ENCODE measurements around the gene TP53I13. TPM values are rescaled to one million over a fixed set of nuclear protein-coding genes. Genes with fewer than 3 reads are reported as not detected.

The TP53I13 gene
- total RNA-seq, 4 donors from 2014 or later: 31.6 to 45.9 (median 40.3) TPM

GRCh38 chr17:29559640-29560039 lies 8.9 kb upstream of the TP53I13 start:
- Histone ChIP-seq H3K27ac (no peak overlapping the region), H3K36me3 (peaks cover 7% of the 10 kb centered on the region), H3K9me3 (no peaks in the 10 kb centered on the region), H3K4me1 (peaks cover 5% of the 10 kb centered on the region), H3K4me3 (no peak overlapping the region), H3K27me3 (no peaks in the 10 kb centered on the region)
- peak in 1 of 2 donors; percentile 44 for DNase-seq (ENCODE audit: low spot score in 2 of 2)
- WGBS: 84% methylated on average over 2 of the region's 2 CpGs
- TF ChIP-seq POLR2AphosphoS5 (IDR thresholded peaks at IDR 0.05) (no peak), POLR2A (IDR thresholded peaks at IDR 0.05) (no peak), EP300 (IDR thresholded peaks at IDR 0.05) (no peak), CTCF (IDR thresholded peaks at IDR 0.05) (no peak)

- Histone ChIP-seq H3K4me1 (peaks cover 10% of the 10 kb centered on the region), H3K27me3 (no peaks in the 10 kb centered on the region), H3K4me3 (no peak overlapping the region), H3K36me3 (peaks cover 7% of the 10 kb centered on the region), H3K9me3 (no peaks in the 10 kb centered on the region), H3K27ac (no peak overlapping the region)
- 82% methylated on average over 6 of the region's 6 CpGs for WGBS
- peak in 1 of 2 donors; percentile 17 for DNase-seq (ENCODE audit: low spot score in 2 of 2)
- TF ChIP-seq POLR2A (IDR thresholded peaks at IDR 0.05): no peak
- no peak for TF ChIP-seq POLR2AphosphoS5 (IDR thresholded peaks at IDR 0.05)
- TF ChIP-seq CTCF (IDR thresholded peaks at IDR 0.05): no peak
- no peak for TF ChIP-seq EP300 (IDR thresholded peaks at IDR 0.05)
These were observed 8.2 kb upstream of the TP53I13 start for GRCh38 chr17:29560316-29560715.

GRCh38 chr17:29561554-29562517 lies 6.7 kb upstream of the TP53I13 start:
- peaks cover 24% of the 10 kb centered on the region for H3K4me1 ChIP-seq
- 91% methylated on average over 17 of the region's 17 CpGs for WGBS
- DNase-seq (ENCODE audit: low spot score in 2 of 2): peak; percentile 26 to 65

GRCh38 chr17:29562615-29563014 lies 5.9 kb upstream of the TP53I13 start:
- peak; percentile 53 to 66 for DNase-seq (ENCODE audit: low spot score in 2 of 2)
- H3K27me3 ChIP-seq: no peaks in the 10 kb centered on the region
- peaks cover 32% of the 10 kb centered on the region for H3K4me1 ChIP-seq
- peaks cover 7% of the 10 kb centered on the region for H3K36me3 ChIP-seq
- 87% methylated on average over 18 of the region's 18 CpGs for WGBS
- no peak overlapping the region for H3K4me3 ChIP-seq
- TF ChIP-seq POLR2AphosphoS5 (IDR thresholded peaks at IDR 0.05) (no peak), POLR2A (IDR thresholded peaks at IDR 0.05) (no peak), EP300 (IDR thresholded peaks at IDR 0.05) (no peak), CTCF (IDR thresholded peaks at IDR 0.05) (no peak)
- H3K27ac ChIP-seq: no peak overlapping the region
- H3K9me3 ChIP-seq: no peaks in the 10 kb centered on the region

More at GRCh38 chr17:29561554-29562517, 6.7 kb upstream of the TP53I13 start:
- H3K4me3 ChIP-seq: no peak overlapping the region
- no peaks in the 10 kb centered on the region for H3K27me3 ChIP-seq
- H3K9me3 ChIP-seq: no peaks in the 10 kb centered on the region
- H3K27ac ChIP-seq: no peak overlapping the region
- TF ChIP-seq POLR2AphosphoS5 (IDR thresholded peaks at IDR 0.05) (no peak), POLR2A (IDR thresholded peaks at IDR 0.05) (no peak), CTCF (IDR thresholded peaks at IDR 0.05) (no peak), EP300 (IDR thresholded peaks at IDR 0.05) (no peak)
- peaks cover 7% of the 10 kb centered on the region for H3K36me3 ChIP-seq

- Histone ChIP-seq H3K4me1 (peaks cover 34% of the 10 kb centered on the region), H3K36me3 (peaks cover 7% of the 10 kb centered on the region), H3K27ac (no peak overlapping the region), H3K4me3 (no peak overlapping the region), H3K27me3 (no peaks in the 10 kb centered on the region), H3K9me3 (no peaks in the 10 kb centered on the region)
- no peak for TF ChIP-seq POLR2AphosphoS5 (IDR thresholded peaks at IDR 0.05)
- TF ChIP-seq EP300 (IDR thresholded peaks at IDR 0.05): no peak
- TF ChIP-seq POLR2A (IDR thresholded peaks at IDR 0.05): no peak
- TF ChIP-seq CTCF (IDR thresholded peaks at IDR 0.05): no peak
- WGBS: 99% methylated on average over 3 of the region's 3 CpGs
- peak; percentile 36 to 53 for DNase-seq (ENCODE audit: low spot score in 2 of 2)
These were observed 4.7 kb upstream of the TP53I13 start for GRCh38 chr17:29563816-29564215.

All from suprapubic skin (tissue), 4 donors.